ENCODE measurements around the gene GPR153.

The GPR153 gene

GRCh38 chr1:6286266-6286665, 25.4 kb upstream of the GPR153 start:
- no peak for FAIRE-seq

DNA sequence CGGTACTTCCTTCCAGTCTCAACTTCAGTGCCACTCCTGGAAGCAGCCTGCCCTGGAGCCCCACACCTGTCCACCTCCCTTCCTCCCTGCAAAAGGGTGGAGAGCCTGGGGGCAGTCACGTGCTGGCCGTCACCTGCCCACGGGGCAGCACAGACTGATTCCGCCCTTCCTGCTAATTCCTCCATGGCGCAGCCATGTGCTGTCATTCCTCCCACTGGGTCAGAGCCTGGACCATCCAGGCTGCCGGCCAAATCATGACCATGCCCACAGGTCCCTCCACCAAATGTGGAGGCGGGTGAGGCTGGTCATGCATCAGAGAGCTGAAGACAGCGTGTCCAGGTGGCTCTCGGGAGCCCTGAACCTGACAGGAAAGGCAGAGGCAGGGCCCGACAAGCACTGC, 24.4 kb upstream of the GPR153 start:
- FAIRE-seq: no peak

DNA sequence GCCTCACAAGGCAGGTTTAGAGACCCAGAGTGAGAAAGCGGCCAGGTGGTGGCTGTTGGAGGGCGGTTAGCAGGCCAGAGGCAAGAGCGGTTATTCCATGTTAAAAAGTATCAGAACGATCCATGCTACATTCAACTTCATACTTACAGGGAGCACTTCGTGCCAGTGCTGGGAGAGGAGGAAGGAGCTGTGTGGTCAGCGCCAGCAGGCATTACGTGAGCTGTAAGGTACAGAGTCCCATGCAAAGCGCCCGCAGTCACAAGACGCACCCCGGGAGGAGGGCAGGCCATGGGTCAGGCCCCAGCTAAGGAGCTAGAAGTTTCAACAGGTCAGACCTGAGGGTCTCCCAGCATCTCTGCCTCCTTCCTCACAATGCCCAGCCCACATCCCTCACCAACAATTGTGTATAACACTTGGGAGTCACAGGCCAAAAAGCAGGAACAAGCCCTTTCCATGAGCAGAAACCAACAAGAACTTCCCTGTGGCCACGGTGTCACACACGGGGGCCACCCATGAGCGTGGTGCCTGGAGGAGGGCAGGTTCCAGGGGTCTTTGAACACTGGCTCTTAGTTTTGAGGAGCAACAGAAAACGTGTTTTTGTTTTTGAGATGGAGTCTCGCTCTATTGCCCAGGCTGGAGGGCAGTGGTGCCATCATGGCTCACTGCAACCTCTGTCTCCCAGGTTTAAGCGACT, 21.8 kb upstream of the GPR153 start:
- FAIRE-seq: no peak

DNA sequence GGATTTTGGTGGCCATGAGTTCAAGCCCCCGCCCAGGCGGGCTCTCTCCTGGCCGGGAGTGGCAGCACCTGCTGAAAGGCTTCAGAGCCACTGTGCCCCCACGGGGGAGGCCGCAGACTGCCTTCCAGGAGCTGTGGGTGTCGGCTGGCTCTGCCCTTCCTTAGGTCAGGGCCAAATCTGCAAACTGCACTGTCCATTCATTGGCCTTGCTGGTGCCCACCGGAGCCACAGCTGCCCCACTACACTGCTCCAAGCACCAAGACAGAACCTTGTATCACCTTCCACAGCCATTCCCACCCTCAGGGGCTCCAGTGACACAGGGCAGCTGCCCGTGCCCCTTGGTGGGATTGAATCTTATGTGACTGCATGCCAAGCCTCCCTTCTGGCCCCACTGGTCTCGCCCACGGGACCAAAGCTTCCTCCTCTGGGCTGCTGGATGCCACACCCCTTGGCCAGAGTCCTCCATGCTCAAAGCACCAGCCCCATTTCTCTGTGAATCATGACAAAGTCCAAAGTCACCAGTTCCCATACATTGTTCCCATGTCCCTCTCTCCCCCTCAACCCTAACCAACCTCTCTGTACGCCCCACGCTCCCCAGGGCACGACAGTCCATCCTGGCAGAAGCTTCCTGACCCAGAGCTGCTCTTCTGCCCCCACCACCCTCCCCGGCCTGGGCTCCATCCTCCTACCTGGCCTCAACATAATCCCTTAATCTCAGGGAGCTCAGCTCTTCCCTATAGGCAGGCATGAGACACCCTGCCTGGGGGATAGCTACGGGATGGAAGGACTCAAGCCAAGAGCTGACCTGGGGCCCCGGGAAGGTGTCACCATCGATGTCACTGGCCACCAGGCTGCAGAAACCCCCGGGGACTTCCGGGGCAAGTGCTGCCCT, 20.9 kb upstream of the GPR153 start:
- no peak for FAIRE-seq

GRCh38 chr1:6280761-6281451, 20.0 kb upstream of the GPR153 start:
- no peak for FAIRE-seq

GRCh38 chr1:6279613-6280383, 18.9 kb upstream of the GPR153 start:
- no peak for FAIRE-seq

DNA sequence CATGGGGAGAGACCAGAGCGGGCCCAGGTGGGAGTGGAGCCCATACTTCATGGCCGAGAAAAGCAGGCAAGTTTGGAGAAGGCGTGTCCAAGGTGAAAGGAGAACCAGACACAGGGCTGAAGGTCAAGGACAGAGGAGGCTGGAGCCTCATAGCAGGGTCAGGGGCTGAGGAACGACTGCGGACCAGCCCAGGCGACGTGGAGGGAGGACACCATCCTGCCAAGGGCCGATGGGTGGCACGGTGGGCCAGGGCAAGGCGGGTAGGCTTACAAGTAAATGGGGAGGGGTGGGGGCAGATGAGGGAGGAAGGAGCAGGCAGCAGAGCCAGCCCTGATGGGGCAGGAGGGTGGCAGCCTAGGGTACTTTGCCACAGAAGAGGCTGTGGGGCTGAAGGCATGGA, 18.2 kb upstream of the GPR153 start:
- no peak for FAIRE-seq

DNA sequence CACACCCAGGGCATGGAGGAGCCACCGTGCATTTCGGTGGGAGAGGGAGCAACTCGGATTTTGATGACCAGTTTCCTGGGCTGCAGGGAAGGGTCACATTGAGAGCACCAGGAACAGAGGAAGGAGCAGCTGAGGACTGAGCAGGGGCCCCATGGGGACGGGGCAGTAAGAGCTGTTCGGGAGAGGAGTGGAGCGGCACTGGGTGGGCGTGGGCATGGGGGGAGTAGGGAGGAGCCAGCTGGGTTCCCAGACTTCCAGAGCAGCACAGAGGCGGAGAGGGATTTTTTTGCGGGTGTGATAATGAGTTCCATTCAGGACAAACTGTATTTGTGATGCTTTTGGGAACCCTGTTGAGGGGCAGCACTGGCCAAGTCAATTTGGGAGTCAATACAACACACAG, 17.4 kb upstream of the GPR153 start:
- FAIRE-seq: no peak

DNA sequence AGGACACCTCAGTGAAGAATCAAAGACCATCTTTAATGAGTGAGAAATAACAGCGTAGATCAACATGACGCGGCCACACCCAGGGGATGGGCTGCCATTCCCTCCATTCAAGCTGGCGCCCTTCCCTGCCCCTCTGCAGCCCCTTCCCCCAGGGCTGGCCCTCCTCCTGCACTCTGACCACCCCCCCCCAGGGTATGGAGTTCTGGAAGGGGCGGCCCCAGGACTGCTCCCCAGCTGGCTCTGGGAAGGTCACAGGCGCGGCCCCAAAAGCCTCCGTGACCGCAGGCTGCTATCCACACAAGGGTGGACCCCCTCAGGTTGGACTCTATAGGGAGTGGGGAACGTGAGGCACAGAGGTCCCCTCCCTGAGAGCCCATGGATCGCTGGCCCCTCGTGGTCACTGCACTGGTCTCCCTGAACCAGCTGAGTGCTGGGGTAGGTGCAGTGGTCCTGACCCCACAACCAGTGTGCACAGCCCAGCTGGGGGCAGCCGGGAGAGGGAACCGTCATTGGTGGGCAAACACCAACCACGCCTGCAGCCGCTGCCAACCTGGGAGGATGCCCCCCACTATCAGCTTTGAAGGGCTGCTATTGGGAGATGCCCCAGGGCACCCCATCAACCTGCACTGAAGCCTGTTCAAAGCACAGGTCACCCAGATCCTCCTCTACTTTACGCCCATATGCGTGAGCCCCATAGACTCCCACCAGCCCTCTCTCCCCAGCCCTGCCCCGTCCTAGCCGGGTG, 16.1 kb upstream of the GPR153 start:
- FAIRE-seq: no peak

DNA sequence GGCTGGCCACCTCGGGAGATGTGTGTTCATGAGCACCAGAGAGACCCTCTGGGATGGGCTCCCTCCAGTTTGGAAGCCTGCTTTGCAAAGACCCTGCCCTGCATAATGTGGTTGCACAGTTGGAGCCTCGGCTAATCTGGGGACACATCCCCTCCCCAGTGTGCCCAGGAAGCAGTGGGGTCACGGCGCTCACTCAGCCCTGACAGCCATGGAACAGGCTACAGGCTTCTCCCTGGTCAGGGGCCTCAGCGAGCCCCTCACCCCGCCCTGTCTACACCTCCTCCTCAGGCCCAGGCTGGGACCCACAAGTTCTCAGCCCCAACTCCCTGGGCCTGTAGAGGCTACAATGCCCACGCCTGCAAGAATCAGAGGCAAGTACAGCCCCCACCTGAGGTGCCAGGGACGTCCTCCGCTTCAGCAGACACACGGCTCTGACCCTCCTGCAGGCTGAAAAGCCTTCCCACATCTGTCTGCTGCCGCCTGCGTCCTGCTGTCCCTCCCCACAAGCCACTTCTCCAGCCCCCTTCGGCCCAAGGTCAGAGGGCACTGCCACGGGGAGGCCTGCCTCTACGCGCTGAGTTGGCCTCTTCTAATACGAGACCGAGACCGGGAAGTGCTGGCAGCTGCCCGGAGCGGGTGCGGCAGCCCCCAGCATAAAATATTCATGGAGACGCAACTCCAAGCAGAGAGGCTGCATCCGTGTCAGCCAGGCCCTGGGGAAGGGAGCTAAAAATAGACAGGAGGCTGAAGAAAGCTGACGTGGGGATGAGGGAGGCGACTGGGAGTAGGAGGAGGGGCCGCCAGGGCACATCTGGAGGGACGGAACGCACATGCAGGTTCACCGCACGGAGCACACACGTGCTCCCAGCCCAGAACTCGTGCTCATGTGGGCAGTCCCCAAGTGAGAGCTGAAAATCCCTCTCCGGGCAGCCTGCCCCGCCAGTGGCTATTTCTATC, 15.2 kb upstream of the GPR153 start:
- peak; percentile 91 for FAIRE-seq

DNA sequence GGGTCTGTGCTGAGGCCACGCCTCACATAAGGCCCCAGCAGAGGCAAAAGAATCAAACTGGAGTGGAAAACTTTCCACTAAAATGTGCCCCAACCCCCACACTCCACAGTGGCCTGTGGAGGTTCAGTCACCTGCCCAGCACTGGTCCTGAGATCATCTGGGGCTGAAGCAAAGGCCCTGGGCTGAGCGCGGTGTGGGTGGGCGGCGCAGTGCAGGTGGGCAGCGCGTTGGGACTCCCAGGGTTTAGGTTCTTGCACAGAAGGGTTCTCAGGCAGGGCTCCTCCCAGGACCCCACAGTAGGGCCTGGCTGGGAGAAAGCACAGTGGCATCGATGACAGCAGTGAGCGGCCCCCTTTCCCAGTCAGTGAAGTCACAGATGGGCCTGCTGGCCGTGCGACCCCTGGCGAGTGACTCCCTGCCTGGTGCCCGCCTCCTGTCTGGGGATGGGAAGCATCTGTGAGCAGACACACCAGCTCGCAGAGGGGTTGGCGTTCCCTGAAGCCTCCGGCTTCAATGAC, 13.8 kb upstream of the GPR153 start:
- FAIRE-seq: no peak

DNA sequence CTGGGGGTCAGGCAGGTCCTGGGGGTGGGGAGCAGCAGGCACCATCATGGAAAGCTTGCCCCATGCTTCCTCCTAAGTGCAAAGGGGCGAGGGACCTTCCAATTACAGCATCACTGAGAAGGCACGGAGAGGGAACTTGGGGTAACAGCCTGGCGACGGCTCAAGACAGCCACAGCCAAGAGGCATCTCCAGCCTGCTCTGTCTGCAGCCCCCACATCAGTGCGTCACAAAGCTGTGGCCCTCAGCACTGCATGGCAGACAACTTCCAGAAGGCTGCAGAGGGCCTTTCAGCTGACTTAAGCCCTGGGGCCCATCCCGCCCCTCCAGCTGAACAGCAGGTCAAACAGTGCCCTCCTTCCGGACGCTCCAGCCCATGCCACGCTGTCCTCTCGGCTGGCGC, 13.2 kb upstream of the GPR153 start:
- no peak for FAIRE-seq

DNA sequence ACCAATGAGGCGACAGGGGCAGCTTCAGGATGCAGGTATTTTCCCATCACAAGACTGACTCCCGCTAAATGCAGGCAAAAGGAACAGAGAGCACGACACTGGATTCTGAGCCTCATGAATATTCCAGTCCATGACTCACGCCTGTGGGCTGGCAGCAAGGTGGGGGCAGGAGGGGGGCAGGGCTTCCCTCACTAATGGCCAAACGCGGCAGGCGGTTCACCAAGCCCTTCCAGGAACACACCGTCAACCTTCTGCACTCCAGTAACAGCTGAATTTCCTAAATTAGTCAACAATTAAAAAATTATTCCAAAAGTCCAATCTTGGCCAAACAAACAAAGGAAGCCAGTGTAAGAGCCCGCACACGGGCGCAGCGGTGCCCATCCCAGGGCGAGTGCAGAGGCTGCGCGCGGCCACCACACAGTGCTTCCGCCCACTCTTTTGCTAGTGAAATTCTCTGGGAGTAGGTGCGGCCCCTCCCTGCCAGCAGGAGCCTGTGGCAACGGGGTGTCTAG, 12.5 kb upstream of the GPR153 start:
- FAIRE-seq: no peak

DNA sequence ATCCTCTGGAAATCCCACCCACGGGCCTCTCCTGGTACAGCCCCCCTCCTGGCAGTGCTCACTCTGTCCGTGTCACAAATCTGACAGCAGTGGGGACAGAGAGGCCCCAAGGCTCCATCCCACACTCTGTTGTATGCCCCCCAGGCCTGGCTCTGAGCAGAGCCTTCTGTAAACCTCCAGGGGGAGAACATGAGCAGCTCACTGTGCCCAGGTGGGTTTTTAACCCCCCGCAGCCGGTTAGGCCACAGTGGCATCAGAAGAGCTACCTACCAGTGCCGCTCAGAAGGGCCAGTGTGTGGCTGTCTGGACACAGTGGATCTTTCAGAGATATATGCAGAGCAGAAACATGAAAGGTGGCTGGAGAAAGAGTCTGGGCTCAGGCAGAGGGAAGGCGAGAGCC, 12.0 kb upstream of the GPR153 start:
- no peak for FAIRE-seq

DNA sequence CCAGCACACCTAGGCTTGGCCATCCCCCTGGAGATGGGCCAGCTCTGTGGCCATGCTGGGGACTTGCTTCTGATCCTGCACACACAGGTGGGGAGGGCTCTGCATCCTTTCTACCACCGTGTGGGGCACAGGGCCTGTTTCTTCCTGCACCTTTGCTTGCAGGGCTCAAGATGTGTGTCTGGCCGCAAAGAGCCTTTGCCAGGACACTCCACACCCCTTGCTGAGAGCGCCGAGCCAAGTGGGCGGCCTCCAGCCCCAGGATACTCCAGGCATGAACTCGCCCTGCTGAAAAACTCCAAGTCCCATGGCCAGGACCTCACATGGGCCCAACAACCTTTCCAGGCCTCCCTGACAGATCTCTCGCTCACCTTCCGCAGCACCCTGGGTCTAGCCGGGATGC, 11.6 kb upstream of the GPR153 start:
- no peak for FAIRE-seq

- no peak for FAIRE-seq
Measured at GRCh38 chr1:6271554-6271953, 10.7 kb upstream of the GPR153 start.

DNA sequence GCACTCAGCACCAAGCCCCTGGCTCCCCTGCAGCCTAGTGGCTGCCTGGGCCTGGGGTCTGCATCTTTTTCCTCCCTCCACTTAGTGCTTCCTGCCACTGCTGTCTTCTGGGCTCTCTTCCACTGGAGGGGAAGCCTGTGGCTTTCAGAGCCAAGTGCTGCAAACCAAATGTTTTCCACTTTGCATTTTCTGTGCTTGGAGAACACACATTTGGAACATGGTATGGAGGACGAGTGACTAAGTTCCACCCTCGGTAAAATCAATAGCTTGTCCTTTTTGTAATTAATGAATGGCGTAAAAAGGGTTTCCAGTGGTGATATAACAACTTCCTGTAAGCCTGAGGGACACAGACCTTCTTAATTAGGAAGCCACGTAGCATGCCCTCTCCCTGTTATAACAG, 10.1 kb upstream of the GPR153 start:
- no peak for FAIRE-seq

DNA sequence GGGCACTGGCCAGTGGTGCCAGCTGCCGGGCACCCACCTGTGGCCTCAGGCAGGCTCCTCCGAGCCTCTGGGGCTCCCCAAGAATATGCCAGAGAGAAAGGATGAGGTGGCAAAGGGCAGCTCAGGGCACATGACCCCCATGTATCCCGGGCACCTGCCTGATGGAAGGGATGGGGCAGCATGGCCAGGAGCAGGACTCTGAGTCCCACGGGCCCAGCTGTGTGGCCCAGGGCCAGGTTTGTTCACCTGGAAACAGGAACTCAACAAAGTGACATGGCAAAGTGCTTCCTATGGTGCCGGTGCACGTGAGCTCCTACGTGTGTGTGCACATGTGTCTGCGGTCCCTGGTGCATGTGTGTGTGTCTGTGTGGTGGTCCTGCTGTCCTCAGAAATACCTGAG, 9.5 kb upstream of the GPR153 start:
- no peak for FAIRE-seq

DNA sequence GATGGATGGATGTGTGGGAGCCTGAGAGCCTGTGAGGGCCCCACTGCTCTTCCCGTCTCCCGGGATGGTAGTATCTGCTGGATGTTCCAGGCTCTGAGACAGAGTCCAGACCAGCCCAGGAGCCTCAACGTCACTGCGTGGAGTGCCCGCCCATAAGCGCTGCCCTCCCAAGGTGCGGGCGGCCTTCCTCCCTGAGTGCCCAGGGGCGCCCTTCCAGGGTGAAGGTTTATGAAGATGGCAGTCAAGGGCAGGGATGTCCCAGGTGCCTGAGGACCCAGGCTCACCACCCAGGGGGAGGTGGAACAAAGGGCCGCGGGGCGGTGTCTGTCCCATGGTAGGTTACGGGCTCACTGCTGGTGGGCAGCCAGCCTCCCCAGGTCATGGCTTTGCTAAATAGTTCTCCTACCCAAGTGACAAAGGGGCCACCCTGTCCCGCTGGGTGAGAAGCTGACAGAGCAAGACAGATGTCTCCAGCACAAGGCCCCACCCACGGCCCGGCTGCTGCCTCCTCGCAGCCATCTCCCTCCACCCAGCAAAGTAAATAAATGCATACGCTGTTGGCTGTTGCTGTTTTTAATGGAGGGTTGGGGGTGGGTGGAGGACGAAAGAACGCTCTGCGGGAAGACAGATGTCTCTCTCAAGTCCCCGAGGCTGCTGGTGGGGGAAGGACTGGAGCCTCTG, 9.0 kb upstream of the GPR153 start:
- FAIRE-seq: no peak

DNA sequence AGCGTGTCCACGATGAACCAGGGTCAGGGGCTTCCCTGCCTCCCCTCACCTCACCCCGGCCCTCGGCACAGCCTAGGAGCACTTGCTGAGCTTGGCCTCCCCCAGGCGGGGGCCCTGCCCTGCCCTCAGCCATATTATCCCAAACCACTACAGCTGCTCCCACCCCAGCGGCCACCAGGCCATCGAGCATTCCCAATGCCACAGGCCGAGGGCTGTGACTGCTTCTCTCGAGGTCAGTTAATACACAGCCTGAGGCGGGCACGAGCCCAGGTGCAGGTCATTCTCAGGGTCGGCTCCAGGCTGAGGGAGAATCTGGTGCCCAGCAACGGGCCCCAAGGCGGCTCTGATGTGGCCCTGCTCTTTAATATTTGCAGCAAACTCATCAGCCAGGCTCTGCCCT, 8.4 kb upstream of the GPR153 start:
- FAIRE-seq: no peak
